GM23338 (cell line): ENCODE data around the gene NDUFA11.

ENCODE experiments used
- CREB1 ChIP-seq: fragments of 250-450 bp; sonication (Bioruptor Pico); IDR thresholded peaks from 2 replicates; pipeline ENCODE4 v1.5.0; 2020; ENCODE audit warnings: low read depth, mild to moderate bottlenecking, moderate library complexity
- CTCF ChIP-seq, 2 experiments: fragments of 200-600 bp in 1 of 2; sonication (generic) in 1 of 2; conservative IDR thresholded peaks; 2 replicates each; pipeline versions ENCODE4 v1.5.1 to v1.6.1; 2016 to 2017; ENCODE audit warnings: antibody characterized with exemption in 2 of 2, low read depth in 2 of 2, mild to moderate bottlenecking in 2 of 2, moderate library complexity in 1 of 2
- EZH2 ChIP-seq: fragments of 200-600 bp; sonication (generic); IDR thresholded peaks from one replicate; pipeline ENCODE4 v1.8.0; 2017; ENCODE audit warnings: antibody characterized with exemption, mild to moderate bottlenecking, low read depth; ENCODE audit not compliant: unreplicated experiment
- JUNB ChIP-seq: IDR thresholded peaks from one replicate; pipeline ENCODE4 v1.6.1; 2016; ENCODE audit warnings: antibody characterized with exemption; ENCODE audit not compliant: unreplicated experiment
- NANOG ChIP-seq: IDR thresholded peaks from 2 replicates; pipeline ENCODE4 v1.6.1; 2016; ENCODE audit warnings: antibody characterized with exemption, borderline replicate concordance
- POLR2AphosphoS5 ChIP-seq: IDR thresholded peaks from 2 replicates; pipeline ENCODE4 v1.6.1; 2016; ENCODE audit warnings: antibody characterized with exemption, low read depth
- REST ChIP-seq: IDR thresholded peaks from one replicate; pipeline ENCODE4 v1.6.1; 2018; ENCODE audit warnings: antibody characterized with exemption; ENCODE audit not compliant: unreplicated experiment
- STAT1 ChIP-seq: IDR thresholded peaks from one replicate; pipeline ENCODE4 v1.6.1; 2016; ENCODE audit warnings: antibody characterized with exemption; ENCODE audit not compliant: unreplicated experiment
- ZNF114 ChIP-seq: fragments of 250-450 bp; sonication (Bioruptor Pico); IDR thresholded peaks from 2 replicates; pipeline ENCODE4 v1.5.0; 2020; ENCODE audit warnings: mild to moderate bottlenecking, moderate library complexity
- ZNF331 ChIP-seq: fragments of 250-450 bp; sonication (Bioruptor Pico); IDR thresholded peaks from 2 replicates; pipeline ENCODE4 v1.5.0; 2020; ENCODE audit warnings: low read depth, mild to moderate bottlenecking, moderate library complexity

- no peak for TF ChIP-seq ZNF331 (CRISPR knock-in tag)
- TF ChIP-seq JUNB, result no peak
- TF ChIP-seq CTCF (conservative IDR thresholded peaks at IDR 0.05; ENCODE audit: low read depth in 2 of 2), result no peak
- TF ChIP-seq REST, result no peak
- no peak for TF ChIP-seq EZH2
- TF ChIP-seq POLR2AphosphoS5, result peak; percentile 56
- TF ChIP-seq CREB1, result 0 out of 2 replicates have a peak, but pooled peaks have one; percentile 22
- TF ChIP-seq NANOG, result no peak
- no peak for TF ChIP-seq ZNF114 (CRISPR knock-in tag)
- TF ChIP-seq STAT1, result no peak
Observed at GRCh38 chr19:5904352-5905113, 943 bp upstream of the NDUFA11 start, which contains the start of gene VMAC.
